Endodermal cell (in vitro differentiated cells): ENCODE measurements around the gene ARHGEF11. TPM values are rescaled to one million over a fixed set of nuclear protein-coding genes. Genes with fewer than 3 reads are reported as not detected.

Source experiments
- DNase-seq: peaks from one replicate; pipeline ENCODE4 v3.0.0-alpha.2; 2017
- H3K27ac ChIP-seq: 2 replicates; pipeline ENCODE4 v1.5.1; 2013; ENCODE audit warnings: mild to moderate bottlenecking, low read depth, low read length, moderate library complexity
- H3K27me3 ChIP-seq: 2 replicates; pipeline ENCODE4 v1.6.1; 2013; ENCODE audit warnings: mild to moderate bottlenecking, low read length, moderate library complexity; ENCODE audit not compliant: insufficient read depth, control insufficient read depth, poor library complexity, severe bottlenecking
- H3K36me3 ChIP-seq: 2 replicates; pipeline ENCODE4 v1.7.0; 2013; ENCODE audit warnings: mild to moderate bottlenecking, low read length, moderate library complexity; ENCODE audit not compliant: control insufficient read depth, insufficient read depth
- H3K4me1 ChIP-seq: one replicate; pipeline ENCODE4 v1.7.0; 2013; ENCODE audit warnings: low read length; ENCODE audit not compliant: control insufficient read depth, insufficient read depth
- H3K4me3 ChIP-seq: 2 replicates; pipeline ENCODE4 v1.5.1; 2013; ENCODE audit warnings: mild to moderate bottlenecking, low read length, moderate library complexity
- H3K9ac ChIP-seq: 2 replicates; pipeline ENCODE4 v1.6.1; 2013; ENCODE audit warnings: mild to moderate bottlenecking, low read length, moderate library complexity; ENCODE audit not compliant: poor library complexity, severe bottlenecking; ENCODE audit errors: extremely low read depth
- H3K9me3 ChIP-seq: 2 replicates; pipeline ENCODE4 v1.6.1; 2013; ENCODE audit warnings: mild to moderate bottlenecking, low read length, moderate library complexity; ENCODE audit not compliant: control insufficient read depth
- H3K27ac Mint-ChIP-seq: 2 replicates; pipeline ENCODE4 v1.8.0; 2020; ENCODE audit warnings: mixed read lengths
- H3K27me3 Mint-ChIP-seq: 2 replicates; pipeline ENCODE4 v1.8.0; 2021; ENCODE audit warnings: mild to moderate bottlenecking, mixed read lengths; ENCODE audit not compliant: insufficient read depth
- H3K36me3 Mint-ChIP-seq: 2 replicates; pipeline ENCODE4 v1.8.0; 2020; ENCODE audit warnings: low read depth, mixed read lengths
- H3K4me1 Mint-ChIP-seq: 2 replicates; pipeline ENCODE4 v1.8.0; 2020; ENCODE audit warnings: mixed read lengths
- H3K4me3 Mint-ChIP-seq: 2 replicates; pipeline ENCODE4 v1.8.0; 2020; ENCODE audit warnings: mild to moderate bottlenecking, moderate library complexity, mixed read lengths
- H3K9me3 Mint-ChIP-seq: 2 replicates; pipeline ENCODE4 v1.8.0; 2020; ENCODE audit warnings: mild to moderate bottlenecking, mixed read lengths
- WGBS, 2 experiments: methylation state at CpG; one replicate each; pipeline versions ENCODE4 v1.1.5 to v1.1.7; 2013; ENCODE audit warnings: missing lambda C conversion rate in 2 of 2, mixed read lengths in 1 of 2; ENCODE audit not compliant: insufficient coverage in 1 of 2, insufficient read length in 1 of 2; 5-methylcytosine and 5-hydroxymethylcytosine counted together
- total RNA-seq, 2 donors: library from RNA; stranded (reverse); fragmentation: NEBNext Ultra II Directional in 1 of 2; extraction: Animal tissue kit (Norgen Biotek cat#: 25700) in 1 of 2; gene quantifications; 2 replicates in 1 of 2; 3 replicates in 1 of 2; pipeline ENCODE4 v1.2.1, GENCODE V29; 2021
- TF ChIP-seq, protein P1 (sequence below): fragments of 200-600 bp; sonication (generic); conservative IDR thresholded peaks from 2 replicates; pipeline ENCODE4 v1.5.0; 2021; ENCODE audit warnings: antibody characterized with exemption, mild to moderate bottlenecking

Gene ARHGEF11
- total RNA-seq, 2 donors from 2014 or later, result 54.2 to 56.5 TPM

DNA sequence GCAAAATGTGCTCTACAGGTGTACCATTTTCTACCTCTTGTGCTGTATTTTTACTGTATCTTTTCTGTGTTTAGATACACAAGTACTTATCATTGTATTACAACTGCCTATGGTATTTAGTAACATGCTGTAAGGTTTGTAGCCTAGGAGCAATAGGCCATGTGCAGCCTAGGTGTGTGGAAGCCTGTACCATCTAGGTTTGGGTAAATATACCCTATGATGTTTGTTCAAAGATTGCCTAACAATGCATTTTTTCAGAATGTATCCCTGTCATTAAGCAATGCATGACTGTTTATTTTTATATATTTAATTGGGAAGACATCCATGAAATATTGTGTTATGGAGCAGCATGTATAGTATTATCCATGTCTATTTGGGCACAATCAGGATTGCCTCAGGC lies 43.1 kb upstream of the ARHGEF11 start:
- Histone ChIP-seq H3K9me3 (no peaks in the 10 kb centered on the region), H3K4me1 (no peaks in the 10 kb centered on the region)
- peaks cover 9% of the 10 kb centered on the region for H3K4me1 Mint-ChIP-seq

GRCh38 chr1:157087030-157087429 lies 41.5 kb upstream of the ARHGEF11 start:
- TF ChIP-seq, protein P1, sequence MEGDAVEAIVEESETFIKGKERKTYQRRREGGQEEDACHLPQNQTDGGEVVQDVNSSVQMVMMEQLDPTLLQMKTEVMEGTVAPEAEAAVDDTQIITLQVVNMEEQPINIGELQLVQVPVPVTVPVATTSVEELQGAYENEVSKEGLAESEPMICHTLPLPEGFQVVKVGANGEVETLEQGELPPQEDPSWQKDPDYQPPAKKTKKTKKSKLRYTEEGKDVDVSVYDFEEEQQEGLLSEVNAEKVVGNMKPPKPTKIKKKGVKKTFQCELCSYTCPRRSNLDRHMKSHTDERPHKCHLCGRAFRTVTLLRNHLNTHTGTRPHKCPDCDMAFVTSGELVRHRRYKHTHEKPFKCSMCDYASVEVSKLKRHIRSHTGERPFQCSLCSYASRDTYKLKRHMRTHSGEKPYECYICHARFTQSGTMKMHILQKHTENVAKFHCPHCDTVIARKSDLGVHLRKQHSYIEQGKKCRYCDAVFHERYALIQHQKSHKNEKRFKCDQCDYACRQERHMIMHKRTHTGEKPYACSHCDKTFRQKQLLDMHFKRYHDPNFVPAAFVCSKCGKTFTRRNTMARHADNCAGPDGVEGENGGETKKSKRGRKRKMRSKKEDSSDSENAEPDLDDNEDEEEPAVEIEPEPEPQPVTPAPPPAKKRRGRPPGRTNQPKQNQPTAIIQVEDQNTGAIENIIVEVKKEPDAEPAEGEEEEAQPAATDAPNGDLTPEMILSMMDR, result no peak
- no peaks in the 10 kb centered on the region for H3K36me3 ChIP-seq
- Mint-ChIP-seq H3K27ac (no peak overlapping the region), H3K9me3 (no peaks in the 10 kb centered on the region), H3K4me1 (peaks cover 9% of the 10 kb centered on the region), H3K4me3 (no peak overlapping the region), H3K36me3 (no peaks in the 10 kb centered on the region), H3K27me3 (peaks cover 2% of the 10 kb centered on the region)
- no peaks in the 10 kb centered on the region for H3K27me3 ChIP-seq
- no peak overlapping the region for H3K4me3 ChIP-seq
- no peaks in the 10 kb centered on the region for H3K4me1 ChIP-seq
- no peak overlapping the region for H3K9ac ChIP-seq
- WGBS, 2 experiments, result 92 to 100% methylated on average over 2 to 5 of the region's 5 CpGs
- no peak overlapping the region for H3K27ac ChIP-seq
- DNase-seq, result no peak
- H3K9me3 ChIP-seq, result no peaks in the 10 kb centered on the region

More for the DNA sequence above, 43.1 kb upstream of the ARHGEF11 start:
- H3K27ac ChIP-seq, result no peak overlapping the region
- Mint-ChIP-seq H3K4me3 (no peak overlapping the region), H3K27ac (no peak overlapping the region), H3K9me3 (no peaks in the 10 kb centered on the region), H3K36me3 (no peaks in the 10 kb centered on the region), H3K27me3 (no peaks in the 10 kb centered on the region)
- DNase-seq, result no peak
- H3K4me3 ChIP-seq, result no peak overlapping the region
- no peaks in the 10 kb centered on the region for H3K36me3 ChIP-seq
- H3K9ac ChIP-seq, result no peak overlapping the region
- TF ChIP-seq, protein P1, result no peak
- H3K27me3 ChIP-seq, result no peaks in the 10 kb centered on the region

GRCh38 chr1:157086299-157086698 lies 40.8 kb upstream of the ARHGEF11 start:
- Histone ChIP-seq H3K9ac (no peak overlapping the region), H3K36me3 (no peaks in the 10 kb centered on the region), H3K27ac (no peak overlapping the region), H3K4me1 (no peaks in the 10 kb centered on the region), H3K4me3 (no peak overlapping the region), H3K27me3 (no peaks in the 10 kb centered on the region), H3K9me3 (no peaks in the 10 kb centered on the region)
- TF ChIP-seq, protein P1, result no peak
- Mint-ChIP-seq H3K27ac (no peak overlapping the region), H3K9me3 (no peaks in the 10 kb centered on the region), H3K36me3 (no peaks in the 10 kb centered on the region), H3K27me3 (peaks cover 2% of the 10 kb centered on the region), H3K4me3 (no peak overlapping the region), H3K4me1 (peaks cover 12% of the 10 kb centered on the region)
- 81 to 100% methylated on average over 3 to 6 of the region's 6 CpGs for WGBS, 2 experiments
- no peak for DNase-seq
